ENCODE results near the gene DIAPH2.

DIAPH2 gene

GRCh38 chrX:97446298-97446882 is 761.7 kb downstream of the DIAPH2 start:
- H3K4me3 ChIP-seq (ENCODE audit: low read depth, low read length): no peak overlapping the region

- H3K4me3 ChIP-seq (ENCODE audit: low read depth, low read length): no peak overlapping the region
Observed at GRCh38 chrX:97447306-97447705, 762.7 kb downstream of the DIAPH2 start.

- H3K4me3 ChIP-seq (ENCODE audit: low read depth, low read length): no peak overlapping the region
Observed at GRCh38 chrX:97452283-97452682, 767.6 kb downstream of the DIAPH2 start.

GRCh38 chrX:97461763-97462162 is 777.1 kb downstream of the DIAPH2 start:
- H3K4me3 ChIP-seq (ENCODE audit: low read depth, low read length): no peak overlapping the region

GRCh38 chrX:97471071-97471470 is 786.4 kb downstream of the DIAPH2 start:
- H3K4me3 ChIP-seq (ENCODE audit: low read depth, low read length): no peak overlapping the region

- H3K4me3 ChIP-seq (ENCODE audit: low read depth, low read length): no peak overlapping the region
Observed at GRCh38 chrX:97474933-97475332, 790.3 kb downstream of the DIAPH2 start.

- no peak overlapping the region for H3K4me3 ChIP-seq (ENCODE audit: low read depth, low read length)
Observed at GRCh38 chrX:97479106-97479890, 794.7 kb downstream of the DIAPH2 start.

- H3K4me3 ChIP-seq (ENCODE audit: low read depth, low read length): no peak overlapping the region
Observed at GRCh38 chrX:97481228-97481627, 796.6 kb downstream of the DIAPH2 start.

GRCh38 chrX:97482666-97483300 is 798.1 kb downstream of the DIAPH2 start:
- no peak overlapping the region for H3K4me3 ChIP-seq (ENCODE audit: low read depth, low read length)

GRCh38 chrX:97490656-97491055 is 806.0 kb downstream of the DIAPH2 start:
- H3K4me3 ChIP-seq (ENCODE audit: low read depth, low read length): no peak overlapping the region

GRCh38 chrX:97494756-97495372 is 810.2 kb downstream of the DIAPH2 start:
- H3K4me3 ChIP-seq (ENCODE audit: low read depth, low read length): no peak overlapping the region

GRCh38 chrX:97498093-97498492 is 813.5 kb downstream of the DIAPH2 start:
- H3K4me3 ChIP-seq (ENCODE audit: low read depth, low read length): no peak overlapping the region

- no peak overlapping the region for H3K4me3 ChIP-seq (ENCODE audit: low read depth, low read length)
Observed at GRCh38 chrX:97504431-97504830, 819.8 kb downstream of the DIAPH2 start.

- H3K4me3 ChIP-seq (ENCODE audit: low read depth, low read length): no peak overlapping the region
Observed at GRCh38 chrX:97517763-97518162, 833.1 kb downstream of the DIAPH2 start.

- no peak overlapping the region for H3K4me3 ChIP-seq (ENCODE audit: low read depth, low read length)
Observed at GRCh38 chrX:97522307-97522706, 837.7 kb downstream of the DIAPH2 start.

GRCh38 chrX:97524340-97524739 is 839.7 kb downstream of the DIAPH2 start:
- no peak overlapping the region for H3K4me3 ChIP-seq (ENCODE audit: low read depth, low read length)

GRCh38 chrX:97524997-97525396 is 840.4 kb downstream of the DIAPH2 start:
- no peak overlapping the region for H3K4me3 ChIP-seq (ENCODE audit: low read depth, low read length)

GRCh38 chrX:97525981-97526380 is 841.3 kb downstream of the DIAPH2 start:
- H3K4me3 ChIP-seq (ENCODE audit: low read depth, low read length): no peak overlapping the region

- no peak overlapping the region for H3K4me3 ChIP-seq (ENCODE audit: low read depth, low read length)
Observed at GRCh38 chrX:97527725-97528124, 843.1 kb downstream of the DIAPH2 start.

- H3K4me3 ChIP-seq (ENCODE audit: low read depth, low read length): no peak overlapping the region
Observed at GRCh38 chrX:97529536-97530200, 845.0 kb downstream of the DIAPH2 start.

GRCh38 chrX:97531825-97532224 is 847.2 kb downstream of the DIAPH2 start:
- H3K4me3 ChIP-seq (ENCODE audit: low read depth, low read length): no peak overlapping the region
